ENCODE measurements around the gene ATP13A3. TPM values are rescaled to one million over a fixed set of nuclear protein-coding genes. Genes with fewer than 3 reads are reported as not detected.
A peak's percentile ranks its signal among the peaks of the same experiment; 100 is the strongest.
"Not testable (repeated sequence)": the region's sequence is repeated elsewhere in the genome, so short reads cannot be mapped to it uniquely, and the experiment has no call there.

Gene ATP13A3
- total RNA-seq, 1 donor from 2014 or later: 135 TPM

DNA sequence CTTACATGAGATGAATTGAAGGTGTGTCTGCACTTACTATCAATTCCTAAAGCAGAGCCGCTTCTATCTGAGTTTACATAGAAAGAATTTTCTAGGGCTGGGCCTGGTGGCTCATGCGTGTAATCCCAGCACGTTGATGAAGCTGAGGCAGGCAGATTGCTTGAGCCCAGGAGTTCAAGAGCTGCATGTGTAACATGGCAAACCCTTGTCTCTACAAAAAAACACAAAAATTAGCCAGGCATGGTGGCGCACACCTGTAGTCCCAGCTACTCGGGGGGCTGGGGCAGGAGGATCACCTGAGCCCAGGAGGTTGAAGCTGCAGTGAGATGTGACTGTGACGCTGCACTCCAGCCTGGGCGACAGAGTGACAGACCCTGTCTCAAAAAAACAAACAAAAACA is 18.1 kb upstream of the ATP13A3 start:
- DNase-seq (ENCODE audit: low spot score, unreplicated experiment): no peak
- H3K36me3 Mint-ChIP-seq (ENCODE audit: insufficient read depth): no peaks in the 10 kb centered on the region
- TF ChIP-seq, protein P1, sequence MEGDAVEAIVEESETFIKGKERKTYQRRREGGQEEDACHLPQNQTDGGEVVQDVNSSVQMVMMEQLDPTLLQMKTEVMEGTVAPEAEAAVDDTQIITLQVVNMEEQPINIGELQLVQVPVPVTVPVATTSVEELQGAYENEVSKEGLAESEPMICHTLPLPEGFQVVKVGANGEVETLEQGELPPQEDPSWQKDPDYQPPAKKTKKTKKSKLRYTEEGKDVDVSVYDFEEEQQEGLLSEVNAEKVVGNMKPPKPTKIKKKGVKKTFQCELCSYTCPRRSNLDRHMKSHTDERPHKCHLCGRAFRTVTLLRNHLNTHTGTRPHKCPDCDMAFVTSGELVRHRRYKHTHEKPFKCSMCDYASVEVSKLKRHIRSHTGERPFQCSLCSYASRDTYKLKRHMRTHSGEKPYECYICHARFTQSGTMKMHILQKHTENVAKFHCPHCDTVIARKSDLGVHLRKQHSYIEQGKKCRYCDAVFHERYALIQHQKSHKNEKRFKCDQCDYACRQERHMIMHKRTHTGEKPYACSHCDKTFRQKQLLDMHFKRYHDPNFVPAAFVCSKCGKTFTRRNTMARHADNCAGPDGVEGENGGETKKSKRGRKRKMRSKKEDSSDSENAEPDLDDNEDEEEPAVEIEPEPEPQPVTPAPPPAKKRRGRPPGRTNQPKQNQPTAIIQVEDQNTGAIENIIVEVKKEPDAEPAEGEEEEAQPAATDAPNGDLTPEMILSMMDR (IDR thresholded peaks at IDR 0.05; ENCODE audit: unreplicated experiment): no peak
- peaks cover 8% of the 10 kb centered on the region for H3K4me1 Mint-ChIP-seq (ENCODE audit: low read depth)
- no peak overlapping the region for H3K4me3 Mint-ChIP-seq (ENCODE audit: low read depth)
- H3K9me3 Mint-ChIP-seq (ENCODE audit: low read depth): no peaks in the 10 kb centered on the region
- H3K27me3 Mint-ChIP-seq: no peaks in the 10 kb centered on the region
- H3K27ac Mint-ChIP-seq: peak overlapping the region; percentile 45

DNA sequence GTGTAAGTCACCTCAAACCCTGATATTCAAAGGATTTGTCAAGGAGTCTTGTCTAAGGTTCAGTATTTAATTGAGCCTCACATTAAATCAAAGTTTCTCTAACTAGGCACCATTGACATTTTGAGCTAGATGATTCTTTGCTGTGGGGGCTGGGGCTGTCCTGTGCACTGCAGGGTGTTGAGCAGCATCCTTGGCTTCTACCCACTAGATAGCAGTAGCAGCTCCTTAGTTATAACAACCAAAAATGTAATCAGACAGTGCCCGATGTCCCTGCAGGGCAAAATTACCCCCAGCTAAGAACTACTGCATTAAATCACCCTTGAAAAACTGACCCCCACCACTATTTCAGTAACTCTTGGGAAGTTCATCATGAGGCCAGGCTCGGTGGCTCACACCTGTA is 17.3 kb upstream of the ATP13A3 start:
- no peak overlapping the region for H3K4me3 Mint-ChIP-seq (ENCODE audit: low read depth)
- peaks cover 6% of the 10 kb centered on the region for H3K4me1 Mint-ChIP-seq (ENCODE audit: low read depth)
- TF ChIP-seq, protein P1 (IDR thresholded peaks at IDR 0.05; ENCODE audit: unreplicated experiment): no peak
- H3K27me3 Mint-ChIP-seq: no peaks in the 10 kb centered on the region
- no peak overlapping the region for H3K27ac Mint-ChIP-seq
- no peaks in the 10 kb centered on the region for H3K36me3 Mint-ChIP-seq (ENCODE audit: insufficient read depth)
- no peaks in the 10 kb centered on the region for H3K9me3 Mint-ChIP-seq (ENCODE audit: low read depth)
- no peak for DNase-seq (ENCODE audit: low spot score, unreplicated experiment)

DNA sequence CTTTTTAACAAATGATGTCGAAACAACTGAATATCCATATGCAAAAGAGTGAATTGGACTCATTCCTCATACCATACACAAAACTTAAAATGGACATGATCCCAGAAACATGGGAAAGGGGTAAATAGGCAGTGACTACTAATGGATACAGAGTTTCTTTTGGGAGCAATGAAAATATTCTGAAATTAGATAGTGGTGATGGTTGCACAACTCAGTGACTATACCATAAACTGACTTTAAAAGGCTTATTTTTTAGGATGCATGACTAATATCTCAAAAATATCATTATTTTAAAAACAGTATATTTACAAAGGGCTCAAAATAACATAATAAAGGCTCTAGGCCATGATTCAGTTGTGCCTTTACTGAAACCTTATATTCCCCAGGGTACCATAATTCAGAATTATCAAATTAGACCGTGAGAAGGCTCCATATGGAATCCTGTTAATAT is 16.3 kb upstream of the ATP13A3 start:
- no peak for DNase-seq (ENCODE audit: low spot score, unreplicated experiment)
- no peaks in the 10 kb centered on the region for H3K4me1 Mint-ChIP-seq (ENCODE audit: low read depth)
- TF ChIP-seq, protein P1 (IDR thresholded peaks at IDR 0.05; ENCODE audit: unreplicated experiment): no peak
- no peaks in the 10 kb centered on the region for H3K36me3 Mint-ChIP-seq (ENCODE audit: insufficient read depth)
- no peaks in the 10 kb centered on the region for H3K9me3 Mint-ChIP-seq (ENCODE audit: low read depth)
- no peak overlapping the region for H3K27ac Mint-ChIP-seq
- H3K27me3 Mint-ChIP-seq: no peaks in the 10 kb centered on the region
- no peak overlapping the region for H3K4me3 Mint-ChIP-seq (ENCODE audit: low read depth)

- TF ChIP-seq, protein P1 (IDR thresholded peaks at IDR 0.05; ENCODE audit: unreplicated experiment): no peak
- Mint-ChIP-seq H3K4me1 (ENCODE audit: low read depth) (no peaks in the 10 kb centered on the region), H3K27me3 (no peaks in the 10 kb centered on the region), H3K4me3 (ENCODE audit: low read depth) (no peak overlapping the region), H3K9me3 (ENCODE audit: low read depth) (no peaks in the 10 kb centered on the region), H3K27ac (no peak overlapping the region), H3K36me3 (ENCODE audit: insufficient read depth) (no peaks in the 10 kb centered on the region)
- no peak for DNase-seq (ENCODE audit: low spot score, unreplicated experiment)
Measured at GRCh38 chr3:194500198-194500597, 13.4 kb upstream of the ATP13A3 start.

GRCh38 chr3:194499516-194499915 is 12.7 kb upstream of the ATP13A3 start:
- DNase-seq (ENCODE audit: low spot score, unreplicated experiment); H3K36me3 Mint-ChIP-seq (ENCODE audit: insufficient read depth); H3K4me1 Mint-ChIP-seq (ENCODE audit: low read depth); H3K27me3 Mint-ChIP-seq; H3K4me3 Mint-ChIP-seq (ENCODE audit: low read depth); H3K27ac Mint-ChIP-seq; H3K9me3 Mint-ChIP-seq (ENCODE audit: low read depth): not testable (repeated sequence)

DNA sequence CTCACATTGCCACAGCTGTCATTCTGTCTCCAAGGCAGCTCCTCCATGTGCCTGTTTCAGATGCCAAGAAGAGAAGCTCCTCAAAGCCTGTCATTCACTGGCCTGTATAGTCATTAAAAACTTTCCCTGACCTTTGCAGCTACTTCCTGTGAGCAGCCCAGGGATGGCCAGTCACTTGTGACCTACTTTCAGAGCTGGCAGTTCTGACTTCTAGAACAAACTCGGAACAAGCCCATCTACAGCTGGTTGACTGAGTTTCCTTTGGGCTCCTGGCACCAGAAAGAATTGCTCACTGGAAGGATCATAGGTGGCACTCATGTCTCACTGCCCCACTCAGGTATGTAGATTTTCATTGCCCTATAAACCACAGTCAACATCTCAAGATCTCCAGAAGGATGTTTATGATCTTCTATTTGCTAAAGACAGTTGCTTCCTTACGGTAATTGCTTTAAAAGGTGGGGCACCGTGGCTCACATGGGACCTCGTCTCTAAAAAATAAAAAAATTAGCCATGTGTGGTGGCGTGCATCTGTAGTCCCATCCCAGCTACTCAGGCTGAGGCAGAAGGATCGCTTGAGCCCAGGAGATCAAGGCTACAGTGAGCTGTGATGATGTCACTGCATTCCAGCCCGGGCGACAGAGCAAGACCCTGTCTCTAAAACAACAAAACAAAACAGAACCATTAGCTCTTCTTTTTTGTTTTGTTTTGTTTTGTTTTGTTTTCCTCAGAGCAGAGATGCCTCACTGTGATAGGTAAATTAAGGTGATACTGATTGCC is 11.2 kb upstream of the ATP13A3 start:
- Mint-ChIP-seq H3K4me3 (ENCODE audit: low read depth) (no peak overlapping the region), H3K9me3 (ENCODE audit: low read depth) (no peaks in the 10 kb centered on the region), H3K27ac (peak overlapping the region; percentile 77), H3K4me1 (ENCODE audit: low read depth) (peaks cover 10% of the 10 kb centered on the region), H3K27me3 (no peaks in the 10 kb centered on the region), H3K36me3 (ENCODE audit: insufficient read depth) (no peaks in the 10 kb centered on the region)
- TF ChIP-seq, protein P1 (IDR thresholded peaks at IDR 0.05; ENCODE audit: unreplicated experiment): no peak
- no peak for DNase-seq (ENCODE audit: low spot score, unreplicated experiment)
